GM12864 (cell line): Measurements from ENCODE around the gene MLXIPL.
"Not testable (repeated sequence)": the region's sequence is repeated elsewhere in the genome, so short reads cannot be mapped to it uniquely, and the experiment has no call there.

Source experiments
- DNase-seq: peaks from one replicate; pipeline ENCODE4 v3.0.0-alpha.2; 2011; ENCODE audit warnings: low read depth
- H3K4me3 ChIP-seq: 2 replicates; pipeline ENCODE4 v1.5.1; 2011; ENCODE audit warnings: mild to moderate bottlenecking, low read depth, low read length, control low read depth
- TF ChIP-seq, protein P1 (sequence below): IDR thresholded peaks from 2 replicates; pipeline ENCODE4 v1.5.1; 2011; ENCODE audit warnings: low read depth, mild to moderate bottlenecking, moderate library complexity, low read length, control low read depth, inconsistent platforms; ENCODE audit errors: missing control alignments

The MLXIPL gene

DNA sequence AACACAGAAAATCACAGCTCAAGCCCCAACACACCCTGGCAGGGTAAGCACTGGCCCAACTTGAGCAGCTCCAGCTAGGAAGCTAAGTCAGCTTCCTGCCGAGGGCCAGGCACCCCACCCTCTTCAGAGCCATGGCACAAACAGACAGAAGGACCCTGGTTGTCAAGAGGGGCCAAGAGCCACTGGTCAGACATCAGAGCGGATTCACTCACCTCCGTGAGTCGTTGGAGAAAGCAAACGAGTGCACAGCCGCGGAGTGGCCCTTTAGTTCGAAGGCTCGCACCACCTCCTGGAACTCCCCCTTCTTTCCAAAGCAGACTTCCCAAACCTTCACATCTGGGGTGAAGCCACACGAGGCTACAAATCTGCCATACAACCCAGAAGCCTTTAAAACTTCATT is 53.3 kb downstream of the MLXIPL start:
- TF ChIP-seq, protein P1, sequence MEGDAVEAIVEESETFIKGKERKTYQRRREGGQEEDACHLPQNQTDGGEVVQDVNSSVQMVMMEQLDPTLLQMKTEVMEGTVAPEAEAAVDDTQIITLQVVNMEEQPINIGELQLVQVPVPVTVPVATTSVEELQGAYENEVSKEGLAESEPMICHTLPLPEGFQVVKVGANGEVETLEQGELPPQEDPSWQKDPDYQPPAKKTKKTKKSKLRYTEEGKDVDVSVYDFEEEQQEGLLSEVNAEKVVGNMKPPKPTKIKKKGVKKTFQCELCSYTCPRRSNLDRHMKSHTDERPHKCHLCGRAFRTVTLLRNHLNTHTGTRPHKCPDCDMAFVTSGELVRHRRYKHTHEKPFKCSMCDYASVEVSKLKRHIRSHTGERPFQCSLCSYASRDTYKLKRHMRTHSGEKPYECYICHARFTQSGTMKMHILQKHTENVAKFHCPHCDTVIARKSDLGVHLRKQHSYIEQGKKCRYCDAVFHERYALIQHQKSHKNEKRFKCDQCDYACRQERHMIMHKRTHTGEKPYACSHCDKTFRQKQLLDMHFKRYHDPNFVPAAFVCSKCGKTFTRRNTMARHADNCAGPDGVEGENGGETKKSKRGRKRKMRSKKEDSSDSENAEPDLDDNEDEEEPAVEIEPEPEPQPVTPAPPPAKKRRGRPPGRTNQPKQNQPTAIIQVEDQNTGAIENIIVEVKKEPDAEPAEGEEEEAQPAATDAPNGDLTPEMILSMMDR = no peak
- no peak overlapping the region for H3K4me3 ChIP-seq
- no peak for DNase-seq

DNA sequence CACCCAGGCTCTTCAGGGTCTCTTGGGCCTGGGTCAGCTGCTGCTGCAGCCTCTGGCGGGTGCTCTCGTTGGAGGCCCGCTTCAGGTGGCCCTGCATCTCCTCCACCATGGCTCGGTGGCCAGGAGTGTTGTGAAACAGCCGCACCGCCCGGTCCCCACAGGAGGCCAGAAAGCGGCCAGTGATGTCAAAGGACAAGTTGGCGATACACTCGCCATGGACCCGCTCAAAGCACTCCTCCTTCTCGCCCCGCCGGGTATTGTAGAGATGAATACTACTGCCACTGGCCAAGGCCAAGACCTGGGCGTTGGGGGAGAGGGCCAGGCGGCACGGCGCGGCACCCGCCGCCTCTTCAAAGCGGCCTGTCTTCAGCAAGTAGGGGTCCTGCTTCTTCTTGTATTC is 53.8 kb downstream of the MLXIPL start:
- DNase-seq = no peak
- TF ChIP-seq, protein P1 = no peak
- no peak overlapping the region for H3K4me3 ChIP-seq

DNA sequence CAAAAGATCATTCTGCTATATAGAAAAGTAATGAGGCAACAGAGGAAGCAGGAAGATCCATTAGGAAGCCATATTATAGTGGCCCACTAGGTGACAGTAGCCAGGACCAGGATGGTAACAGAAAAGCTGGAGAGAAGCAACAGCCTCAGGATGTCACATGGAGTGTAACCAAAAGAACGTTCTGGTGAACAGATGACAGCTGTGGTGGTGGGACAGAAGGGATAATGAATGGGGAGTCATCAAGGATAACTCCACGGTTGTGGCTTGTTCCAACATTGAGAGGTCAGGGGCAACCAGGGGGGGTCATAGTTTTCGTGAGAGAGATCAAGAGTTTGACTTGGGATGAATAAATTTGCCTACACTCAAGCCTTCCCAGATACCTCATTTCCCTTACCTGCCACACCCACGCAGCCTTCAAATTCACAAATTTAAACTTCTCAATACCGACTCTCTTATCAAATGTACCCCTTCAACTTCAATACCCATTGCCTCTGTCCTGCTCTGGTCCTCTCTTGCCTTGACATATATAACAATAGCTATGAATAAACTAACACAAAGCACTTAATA is 55.2 kb downstream of the MLXIPL start:
- TF ChIP-seq, protein P1 = no peak
- no peak for DNase-seq
- no peak overlapping the region for H3K4me3 ChIP-seq

DNA sequence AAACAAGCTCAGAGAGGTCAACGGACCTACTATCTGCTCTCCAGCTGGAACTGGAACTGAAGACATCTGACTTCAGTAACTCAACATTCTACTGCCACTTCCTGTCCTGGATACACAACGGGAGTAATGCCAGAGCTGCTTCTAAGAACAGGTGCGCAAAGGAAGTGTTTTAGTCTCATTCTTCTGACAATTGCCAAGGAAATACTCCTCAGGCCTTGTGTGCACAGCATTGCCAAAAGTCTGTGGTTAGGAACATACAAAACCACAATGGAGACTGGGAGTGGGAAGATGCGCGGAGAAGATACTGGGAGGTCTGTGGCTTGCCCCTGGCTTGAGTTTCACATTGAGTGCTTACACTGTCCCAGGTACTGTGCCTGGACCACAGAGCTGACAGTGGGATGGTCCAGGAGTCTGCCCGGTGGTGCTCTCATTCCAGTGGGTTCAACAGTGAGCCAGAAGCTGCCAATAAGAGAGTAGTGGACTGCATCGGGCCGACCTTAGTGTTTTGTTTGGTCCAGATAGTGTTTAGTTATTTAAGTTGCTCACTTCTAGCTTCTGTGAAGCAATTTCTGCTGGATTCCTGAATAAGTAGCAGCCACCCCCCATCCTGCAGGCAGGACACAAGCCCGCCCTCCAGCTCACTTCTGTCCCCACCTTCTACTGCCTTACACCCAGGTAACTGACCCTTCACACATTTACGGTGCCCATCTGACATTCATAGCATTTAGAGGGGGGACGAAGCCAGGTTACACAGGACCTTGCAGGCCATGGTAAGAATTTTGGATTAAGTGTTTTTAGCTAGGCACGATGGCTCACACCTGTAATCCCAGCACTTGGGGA is 56.3 kb downstream of the MLXIPL start:
- TF ChIP-seq, protein P1 = no peak
- no peak for DNase-seq
- H3K4me3 ChIP-seq = no peak overlapping the region

DNA sequence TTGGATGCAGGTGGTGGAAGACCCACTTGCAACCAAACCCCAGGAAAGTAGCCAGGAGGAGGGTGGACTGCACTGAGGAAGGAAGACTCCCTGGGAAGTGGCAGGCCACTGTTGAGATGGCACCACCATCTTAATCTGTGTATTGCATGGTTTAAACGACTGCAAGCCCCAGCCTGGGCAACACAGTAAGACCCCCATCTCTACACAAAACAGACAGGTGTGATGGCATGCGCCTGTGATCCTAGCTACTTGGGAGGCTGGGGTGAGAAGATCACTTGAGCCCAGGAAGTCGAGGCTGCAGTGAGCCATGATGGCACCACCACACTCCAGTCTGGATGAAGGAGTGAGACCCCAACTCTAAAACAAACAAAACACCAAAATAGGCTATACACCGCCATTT is 57.2 kb downstream of the MLXIPL start:
- DNase-seq = no peak
- H3K4me3 ChIP-seq = no peak overlapping the region
- TF ChIP-seq, protein P1 = no peak

DNA sequence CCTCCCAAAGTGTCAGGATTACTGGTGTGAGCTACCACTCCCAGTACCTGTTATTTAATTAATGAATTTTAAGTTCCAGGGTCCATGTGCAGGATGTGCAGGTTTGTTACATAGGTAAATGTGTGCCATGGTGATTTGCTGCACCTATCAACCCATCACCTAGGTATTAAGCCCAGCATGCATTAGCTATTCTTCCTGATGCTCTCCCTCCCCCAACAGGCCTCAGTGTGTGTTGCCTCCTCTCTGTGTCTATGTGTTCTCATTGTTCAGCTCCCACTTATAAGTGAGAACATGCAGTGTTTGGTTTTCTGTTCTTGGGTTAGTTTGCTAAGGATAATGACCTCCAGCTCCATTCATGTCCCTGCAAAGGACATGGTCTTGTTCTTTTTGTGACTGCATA is 57.9 kb downstream of the MLXIPL start:
- DNase-seq, H3K4me3 ChIP-seq: not testable (repeated sequence)

DNA sequence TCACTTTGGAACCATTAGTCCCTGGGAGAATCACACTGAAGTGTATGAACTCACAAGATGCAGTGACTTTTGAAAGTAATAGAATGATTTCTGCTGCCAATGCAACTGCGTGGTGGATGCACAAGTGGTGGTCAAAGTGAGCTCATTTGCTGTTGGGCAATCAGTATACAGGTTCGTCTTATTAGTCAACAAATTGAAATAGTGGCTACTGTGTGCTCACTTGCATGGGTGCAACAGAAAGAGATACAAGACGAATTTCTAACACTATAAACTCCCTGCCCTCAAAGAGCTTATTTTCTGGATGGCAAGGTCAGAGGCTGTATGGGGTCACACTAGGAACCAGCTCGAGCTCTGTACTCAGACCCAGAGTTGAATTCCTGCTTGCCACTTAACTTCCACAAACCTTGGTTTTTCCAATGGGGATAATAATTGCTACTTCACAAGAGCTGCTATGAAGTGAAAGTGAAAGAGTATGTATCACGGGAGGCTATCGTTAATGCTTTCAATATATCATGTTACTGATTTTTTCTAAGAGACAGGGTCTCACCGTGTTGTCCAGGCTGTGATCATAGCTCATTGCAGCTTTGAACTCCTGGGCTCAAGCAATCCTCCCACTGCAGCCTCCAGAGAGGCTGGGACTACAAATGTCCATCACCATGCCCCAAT is 58.5 kb downstream of the MLXIPL start:
- TF ChIP-seq, protein P1 = no peak
- DNase-seq = no peak
- H3K4me3 ChIP-seq = peak overlapping the region; percentile 37
